ENCODE measurements around the gene APBA2.

The APBA2 gene

DNA sequence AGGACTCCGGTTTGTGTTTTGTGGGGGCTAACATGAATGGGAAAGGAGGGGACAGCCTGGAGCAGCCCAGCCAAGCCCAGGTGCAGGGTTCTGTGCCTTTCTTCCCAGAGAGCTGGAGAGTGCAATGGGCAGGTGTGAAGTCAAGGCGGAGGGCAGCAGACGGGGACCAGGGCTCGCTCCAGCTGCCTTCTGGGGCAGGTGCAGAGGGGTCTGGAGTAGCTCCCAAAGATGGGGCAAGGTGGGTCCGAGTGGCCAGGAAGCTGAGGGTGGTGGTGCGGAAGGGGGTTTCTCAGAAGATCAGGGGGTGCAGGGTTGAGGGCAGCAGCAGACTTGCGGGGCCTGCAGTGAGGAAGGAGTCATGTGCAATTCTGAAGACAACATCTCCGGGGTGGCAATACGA, 225.0 kb downstream of the APBA2 start:
- Histone ChIP-seq H3K79me2 (ENCODE audit: insufficient read depth, low read length) (no peaks in the 10 kb centered on the region), H3K4me2 (ENCODE audit: low read depth, low read length, poor library complexity, severe bottlenecking) (no peak overlapping the region), H3K27me3 (ENCODE audit: insufficient read depth, low read length, poor library complexity, severe bottlenecking) (no peaks in the 10 kb centered on the region), H3F3A (ENCODE audit: low read depth) (no peaks in the 10 kb centered on the region), H3K9ac (ENCODE audit: low read depth, low read length, poor library complexity, severe bottlenecking) (no peak overlapping the region), H3K9me3 (ENCODE audit: insufficient read depth, low read depth, low read length) (no peaks in the 10 kb centered on the region), H4K20me1 (ENCODE audit: insufficient read depth, low read length, poor library complexity, severe bottlenecking) (no peaks in the 10 kb centered on the region), H2AFZ (ENCODE audit: low read length) (no peak overlapping the region), H3K36me3 (ENCODE audit: insufficient read depth, low read length) (peaks cover 45% of the 10 kb centered on the region; the same call in 1 of the 2 replicates), H3K4me3 (ENCODE audit: low read length, poor library complexity, severe bottlenecking) (no peak overlapping the region), H3K4me1 (ENCODE audit: insufficient read depth, low read length, poor library complexity, severe bottlenecking) (no peaks in the 10 kb centered on the region), H3K9me2 (replicated peaks; ENCODE audit: low read depth, low read length) (no peaks in the 10 kb centered on the region)
- TF ChIP-seq, protein P1, sequence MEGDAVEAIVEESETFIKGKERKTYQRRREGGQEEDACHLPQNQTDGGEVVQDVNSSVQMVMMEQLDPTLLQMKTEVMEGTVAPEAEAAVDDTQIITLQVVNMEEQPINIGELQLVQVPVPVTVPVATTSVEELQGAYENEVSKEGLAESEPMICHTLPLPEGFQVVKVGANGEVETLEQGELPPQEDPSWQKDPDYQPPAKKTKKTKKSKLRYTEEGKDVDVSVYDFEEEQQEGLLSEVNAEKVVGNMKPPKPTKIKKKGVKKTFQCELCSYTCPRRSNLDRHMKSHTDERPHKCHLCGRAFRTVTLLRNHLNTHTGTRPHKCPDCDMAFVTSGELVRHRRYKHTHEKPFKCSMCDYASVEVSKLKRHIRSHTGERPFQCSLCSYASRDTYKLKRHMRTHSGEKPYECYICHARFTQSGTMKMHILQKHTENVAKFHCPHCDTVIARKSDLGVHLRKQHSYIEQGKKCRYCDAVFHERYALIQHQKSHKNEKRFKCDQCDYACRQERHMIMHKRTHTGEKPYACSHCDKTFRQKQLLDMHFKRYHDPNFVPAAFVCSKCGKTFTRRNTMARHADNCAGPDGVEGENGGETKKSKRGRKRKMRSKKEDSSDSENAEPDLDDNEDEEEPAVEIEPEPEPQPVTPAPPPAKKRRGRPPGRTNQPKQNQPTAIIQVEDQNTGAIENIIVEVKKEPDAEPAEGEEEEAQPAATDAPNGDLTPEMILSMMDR (conservative IDR thresholded peaks at IDR 0.05; ENCODE audit: low read length), result no peak
- no peak for TF ChIP-seq EZH2phosphoT487 (IDR thresholded peaks at IDR 0.05; ENCODE audit: borderline replicate concordance)

DNA sequence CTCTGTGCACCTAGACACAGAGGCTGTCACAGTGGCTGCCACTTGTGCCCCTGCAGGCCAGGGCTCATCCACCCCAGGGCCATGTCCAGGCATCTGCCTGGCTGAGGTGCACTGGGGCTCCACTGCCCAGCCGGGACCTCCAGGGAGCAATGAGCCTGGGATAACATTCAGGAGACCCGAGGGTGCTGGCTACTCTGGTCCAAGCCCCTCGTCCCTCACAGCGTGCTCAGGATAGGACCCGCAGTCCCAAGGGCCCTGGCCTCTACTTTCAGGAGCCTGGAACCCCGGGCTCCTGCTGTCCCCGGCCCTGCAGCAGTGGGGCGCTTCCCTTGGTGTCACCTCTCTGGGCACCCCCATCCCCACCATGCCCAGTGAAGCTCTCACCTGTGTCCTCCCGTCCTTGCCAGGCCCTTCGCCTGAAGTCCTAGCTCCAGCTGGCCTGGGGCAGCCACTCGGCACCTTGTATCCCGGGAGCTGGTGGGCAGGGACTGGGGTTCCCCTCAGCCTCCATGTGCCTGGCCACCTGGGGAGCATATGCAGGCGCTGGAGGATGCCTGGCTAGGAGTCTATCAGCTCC, 226.0 kb downstream of the APBA2 start:
- Histone ChIP-seq H4K20me1 (ENCODE audit: insufficient read depth, low read length, poor library complexity, severe bottlenecking) (no peaks in the 10 kb centered on the region), H3K4me2 (ENCODE audit: low read depth, low read length, poor library complexity, severe bottlenecking) (no peak overlapping the region), H3K79me2 (ENCODE audit: insufficient read depth, low read length) (no peaks in the 10 kb centered on the region), H3K36me3 (ENCODE audit: insufficient read depth, low read length) (peaks cover 37% of the 10 kb centered on the region; the same call in 1 of the 2 replicates), H3F3A (ENCODE audit: low read depth) (no peaks in the 10 kb centered on the region), H3K9me2 (replicated peaks; ENCODE audit: low read depth, low read length) (no peaks in the 10 kb centered on the region), H3K4me3 (ENCODE audit: low read length, poor library complexity, severe bottlenecking) (no peak overlapping the region), H3K27me3 (ENCODE audit: insufficient read depth, low read length, poor library complexity, severe bottlenecking) (no peaks in the 10 kb centered on the region), H3K9me3 (ENCODE audit: insufficient read depth, low read depth, low read length) (no peaks in the 10 kb centered on the region), H3K9ac (ENCODE audit: low read depth, low read length, poor library complexity, severe bottlenecking) (no peak overlapping the region), H2AFZ (ENCODE audit: low read length) (no peak overlapping the region), H3K4me1 (ENCODE audit: insufficient read depth, low read length, poor library complexity, severe bottlenecking) (no peaks in the 10 kb centered on the region)
- TF ChIP-seq, protein P1 (conservative IDR thresholded peaks at IDR 0.05; ENCODE audit: low read length), result no peak
- no peak for TF ChIP-seq EZH2phosphoT487 (IDR thresholded peaks at IDR 0.05; ENCODE audit: borderline replicate concordance)

DNA sequence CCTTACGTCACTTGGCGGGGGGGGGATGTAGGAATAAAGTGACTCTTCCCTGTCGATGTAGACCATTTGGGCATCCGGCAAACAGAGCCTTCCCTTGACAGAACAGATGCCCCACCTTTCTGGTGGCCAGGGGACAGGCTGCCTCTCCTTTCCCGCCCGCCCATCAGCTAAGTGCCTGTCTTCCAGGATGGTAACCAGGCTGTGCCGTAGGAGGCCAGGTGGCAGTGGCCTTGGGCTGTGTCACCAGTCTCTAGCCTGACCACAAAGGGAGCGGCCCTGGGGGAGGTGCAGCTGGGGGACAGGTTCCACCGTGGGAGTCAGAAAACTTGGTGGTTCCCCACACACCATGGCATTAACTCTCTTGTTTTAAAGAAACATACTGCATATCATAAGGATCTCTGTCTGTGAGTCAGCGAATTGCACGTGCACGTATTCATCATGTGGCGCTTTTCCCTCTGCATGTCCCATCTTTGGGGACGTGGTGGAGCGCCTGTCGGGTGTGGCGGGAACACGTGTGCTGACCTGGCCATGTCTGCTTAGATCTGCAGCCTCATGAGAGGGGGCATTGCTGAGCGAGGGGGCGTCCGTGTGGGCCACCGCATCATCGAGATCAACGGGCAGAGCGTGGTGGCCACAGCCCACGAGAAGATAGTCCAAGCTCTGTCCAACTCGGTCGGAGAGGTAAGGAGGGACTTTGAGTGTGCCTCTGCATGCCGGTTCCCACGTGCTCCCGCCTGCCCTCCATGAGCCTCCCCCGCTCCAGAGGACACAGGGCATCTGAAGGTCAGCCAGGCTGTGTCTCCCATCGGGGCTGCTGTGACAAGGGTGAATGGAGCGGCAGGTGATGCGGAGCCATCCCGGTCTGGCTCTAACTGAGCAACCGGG, 227.8 kb downstream of the APBA2 start:
- peaks cover 20% of the 10 kb centered on the region; the same call in 1 of the 2 replicates for H3K36me3 ChIP-seq (ENCODE audit: insufficient read depth, low read length)
- no peaks in the 10 kb centered on the region for H3F3A ChIP-seq (ENCODE audit: low read depth)
- H3K4me2 ChIP-seq (ENCODE audit: low read depth, low read length, poor library complexity, severe bottlenecking), result no peak overlapping the region
- H2AFZ ChIP-seq (ENCODE audit: low read length), result no peak overlapping the region
- no peaks in the 10 kb centered on the region for H3K4me1 ChIP-seq (ENCODE audit: insufficient read depth, low read length, poor library complexity, severe bottlenecking)
- no peak for TF ChIP-seq EZH2phosphoT487 (IDR thresholded peaks at IDR 0.05; ENCODE audit: borderline replicate concordance)
- TF ChIP-seq, protein P1 (conservative IDR thresholded peaks at IDR 0.05; ENCODE audit: low read length), result no peak
- H4K20me1 ChIP-seq (ENCODE audit: insufficient read depth, low read length, poor library complexity, severe bottlenecking), result no peaks in the 10 kb centered on the region
- H3K9ac ChIP-seq (ENCODE audit: low read depth, low read length, poor library complexity, severe bottlenecking), result no peak overlapping the region
- H3K79me2 ChIP-seq (ENCODE audit: insufficient read depth, low read length), result no peaks in the 10 kb centered on the region
- no peaks in the 10 kb centered on the region for H3K27me3 ChIP-seq (ENCODE audit: insufficient read depth, low read length, poor library complexity, severe bottlenecking)
- H3K4me3 ChIP-seq (ENCODE audit: low read length, poor library complexity, severe bottlenecking), result no peak overlapping the region
- H3K9me2 ChIP-seq (replicated peaks; ENCODE audit: low read depth, low read length), result no peaks in the 10 kb centered on the region
- no peaks in the 10 kb centered on the region for H3K9me3 ChIP-seq (ENCODE audit: insufficient read depth, low read depth, low read length)
